Transverse colon (tissue), 4 donors: ENCODE measurements around the gene GRK3. TPM values are rescaled to one million over a fixed set of nuclear protein-coding genes. Genes with fewer than 3 reads are reported as not detected.

Source experiments
- DNase-seq: peaks from one replicate; pipeline ENCODE4 v3.0.0-alpha.2; 2019
- H3K27ac ChIP-seq, 4 donors: fragments of 200-600 bp; sonication (generic); 2 replicates each; pipeline ENCODE4 v1.5.1; 2016 to 2018; ENCODE audit warnings: inconsistent platforms in 4 of 4
- H3K27me3 ChIP-seq: fragments of 200-600 bp; sonication (generic); 2 replicates; pipeline ENCODE4 v1.5.1; 2017; ENCODE audit warnings: inconsistent platforms
- H3K36me3 ChIP-seq, 4 donors: fragments of 200-600 bp; sonication (generic); 2 replicates each; pipeline ENCODE4 v1.5.1; 2017 to 2019; ENCODE audit warnings: inconsistent platforms in 4 of 4
- H3K4me1 ChIP-seq, 4 donors: fragments of 200-600 bp; sonication (generic); 2 replicates each; pipeline ENCODE4 v1.5.1; 2017 to 2020; ENCODE audit warnings: inconsistent platforms in 4 of 4
- H3K4me3 ChIP-seq, 4 donors: fragments of 200-600 bp; sonication (generic); 1 replicate in 1 of 4; 2 replicates in 3 of 4; pipeline versions ENCODE4 v1.5.1 to v1.6.1; 2017 to 2019; ENCODE audit warnings: inconsistent platforms in 4 of 4
- H3K9me3 ChIP-seq, 2 donors: fragments of 200-600 bp; sonication (generic); 2 replicates each; pipeline ENCODE4 v1.5.1; 2017 to 2019; ENCODE audit warnings: inconsistent platforms in 2 of 2
- CTCF ChIP-seq, 5 experiments: fragments of 200-600 bp in 3 of 5; fragments of 450-650 bp in 2 of 5; sonication (generic) in 3 of 5; IDR thresholded peaks; 1 replicate in 2 of 5; 2 replicates in 3 of 5; pipeline ENCODE4 v1.5.1; 2016 to 2017; ENCODE audit warnings: antibody characterized with exemption in 5 of 5, inconsistent platforms in 3 of 5, mild to moderate bottlenecking in 2 of 5, moderate library complexity in 1 of 5
- EP300 ChIP-seq: sonication (generic); formaldehyde crosslinking; IDR thresholded peaks from one replicate; pipeline ENCODE4 v1.6.1; 2017; ENCODE audit warnings: antibody characterized with exemption, low read depth
- POLR2A ChIP-seq: fragments of 450-650 bp; IDR thresholded peaks from one replicate; pipeline ENCODE4 v1.6.1; 2016; ENCODE audit warnings: antibody characterized with exemption, mild to moderate bottlenecking, moderate library complexity
- POLR2AphosphoS5 ChIP-seq, 3 donors: sonication (generic); formaldehyde crosslinking; IDR thresholded peaks; one replicate each; pipeline ENCODE4 v1.6.1; 2016; ENCODE audit warnings: antibody characterized with exemption in 3 of 3
- WGBS, 2 donors: methylation state at CpG; one replicate each; pipeline ENCODE4 v1.1.5; 2018; ENCODE audit warnings: low coverage in 1 of 2; 5-methylcytosine and 5-hydroxymethylcytosine counted together
- in situ Hi-C, 4 donors: fragments of 200-750 bp; cut with MboI; loops; one replicate each; pipeline versions ENCODE4 v1.15.0 to v1.15.1; 2017; ENCODE audit warnings: low sequenced_read_pairs in 3 of 4, low pct_ligation_motif_present in 1 of 4, low pct_unique_long_range_greater_than_20kb in 1 of 4
- intact Hi-C: fragments of 100-400 bp; cut with DNase I; formaldehyde crosslinking; loops from one replicate; pipeline ENCODE4 v1.15.1; 2023; ENCODE audit warnings: low total_unique reads
- total RNA-seq, 4 donors: library from RNA; depleted of rRNA; stranded (reverse); fragments of >200 nt; gene quantifications; one replicate each; pipeline ENCODE4 v1.1.0, GENCODE V29; 2016

Gene GRK3
- total RNA-seq, 4 donors from 2014 or later = 1.6 to 7.9 (median 4.2) TPM

GRCh38 chr22:25710501-25710900 lies 146.0 kb downstream of the GRK3 start:
- TF ChIP-seq EP300 = no peak
- TF ChIP-seq POLR2A = no peak
- no peak for TF ChIP-seq POLR2AphosphoS5 (IDR thresholded peaks at IDR 0.05)
- no peak for TF ChIP-seq CTCF (IDR thresholded peaks at IDR 0.05)
- H3K27me3 ChIP-seq = no peaks in the 10 kb centered on the region
- no peak for DNase-seq
- intact Hi-C loops (loop anchor here (5.0 kb wide), 1 partner anchor 243 kb away; no protein-coding TSS in a partner anchor), in situ Hi-C loops (no loop called here)
- 94 to 95% methylated on average over 4 to 7 of the region's 7 CpGs for WGBS, 2 donors
- no peaks in the 10 kb centered on the region for H3K36me3 ChIP-seq
- H3K27ac ChIP-seq = no peak overlapping the region
- H3K4me3 ChIP-seq = no peak overlapping the region
- no peaks in the 10 kb centered on the region for H3K4me1 ChIP-seq
- H3K9me3 ChIP-seq = no peaks in the 10 kb centered on the region

GRCh38 chr22:25711491-25711890 lies 147.0 kb downstream of the GRK3 start:
- Histone ChIP-seq H3K36me3 (no peaks in the 10 kb centered on the region), H3K4me3 (no peak overlapping the region), H3K4me1 (no peaks in the 10 kb centered on the region), H3K27me3 (no peaks in the 10 kb centered on the region), H3K27ac (no peak overlapping the region), H3K9me3 (no peaks in the 10 kb centered on the region)
- TF ChIP-seq POLR2AphosphoS5 (IDR thresholded peaks at IDR 0.05) = no peak
- no peak for TF ChIP-seq POLR2A
- TF ChIP-seq CTCF (IDR thresholded peaks at IDR 0.05) = no peak
- TF ChIP-seq EP300 = no peak
- 86 to 89% methylated on average over 5 to 6 of the region's 6 CpGs for WGBS, 2 donors
- in situ Hi-C loops = no loop called here
- no peak for DNase-seq
- intact Hi-C loops = loop anchor here (5.0 kb wide), 1 partner anchor 244 kb away; no protein-coding TSS in a partner anchor

GRCh38 chr22:25712661-25713400 lies 148.4 kb downstream of the GRK3 start:
- 91 to 98% methylated on average over 5 to 7 of the region's 7 CpGs for WGBS, 2 donors
- Histone ChIP-seq H3K36me3 (no peaks in the 10 kb centered on the region), H3K27ac (peak overlapping the region in 1 of 4 donors; percentile 21), H3K27me3 (no peaks in the 10 kb centered on the region), H3K4me1 (no peaks in the 10 kb centered on the region), H3K4me3 (no peak overlapping the region), H3K9me3 (no peaks in the 10 kb centered on the region)
- in situ Hi-C loops = no loop called here
- no peak for DNase-seq
- TF ChIP-seq CTCF (IDR thresholded peaks at IDR 0.05) = no peak
- intact Hi-C loops = loop anchor here (5.0 kb wide), 1 partner anchor 246 kb away; no protein-coding TSS in a partner anchor

- Histone ChIP-seq H3K4me1 (no peaks in the 10 kb centered on the region), H3K4me3 (no peak overlapping the region), H3K9me3 (no peaks in the 10 kb centered on the region), H3K36me3 (no peaks in the 10 kb centered on the region), H3K27ac (no peak overlapping the region), H3K27me3 (no peaks in the 10 kb centered on the region)
- DNase-seq = no peak
- no peak for TF ChIP-seq CTCF (IDR thresholded peaks at IDR 0.05)
- TF ChIP-seq EP300 = no peak
- no peak for TF ChIP-seq POLR2A
- no peak for TF ChIP-seq POLR2AphosphoS5 (IDR thresholded peaks at IDR 0.05)
- WGBS, 2 donors = 90 to 100% methylated on average over 4 to 7 of the region's 7 CpGs
- in situ Hi-C loops (no loop called here), intact Hi-C loops (loop anchor here (5.0 kb wide), 1 partner anchor 247 kb away; no protein-coding TSS in a partner anchor)
Measured at GRCh38 chr22:25714070-25714469, 149.6 kb downstream of the GRK3 start.
